ENCODE results near the gene PYCR2.
"Not testable (repeated sequence)": the region's sequence is repeated elsewhere in the genome, so short reads cannot be mapped to it uniquely, and the experiment has no call there.

PYCR2 gene

GRCh38 chr1:225890346-225891228, 33.5 kb downstream of the PYCR2 start:
- no peak for DNase-seq (ENCODE audit: low spot score)

- DNase-seq (ENCODE audit: low spot score): no peak
Observed at GRCh38 chr1:225889743-225890142, 34.3 kb downstream of the PYCR2 start.

- DNase-seq (ENCODE audit: low spot score): no peak
Observed at GRCh38 chr1:225888898-225889601, 35.0 kb downstream of the PYCR2 start, which contains the start of gene LEFTY1. Gene LEFTY1 (minus strand): TSS chr1:225889146. CDS start chr1:225889066, 80 bp downstream.

GRCh38 chr1:225888289-225888897, 35.7 kb downstream of the PYCR2 start:
- no peak for DNase-seq (ENCODE audit: low spot score)

GRCh38 chr1:225887554-225888288, 36.3 kb downstream of the PYCR2 start:
- not testable (repeated sequence) for DNase-seq (ENCODE audit: low spot score)

GRCh38 chr1:225887030-225887314, 37.1 kb downstream of the PYCR2 start:
- no peak for DNase-seq (ENCODE audit: low spot score)

GRCh38 chr1:225886159-225887029, 37.7 kb downstream of the PYCR2 start:
- no peak for DNase-seq (ENCODE audit: low spot score)

GRCh38 chr1:225885336-225885735, 38.7 kb downstream of the PYCR2 start:
- DNase-seq (ENCODE audit: low spot score): no peak

GRCh38 chr1:225883616-225884265, 40.3 kb downstream of the PYCR2 start:
- no peak for DNase-seq (ENCODE audit: low spot score)

GRCh38 chr1:225882694-225883615, 41.1 kb downstream of the PYCR2 start:
- no peak for DNase-seq (ENCODE audit: low spot score)

- peak; percentile 74 for DNase-seq (ENCODE audit: low spot score)
Observed at GRCh38 chr1:225881959-225882693, 41.9 kb downstream of the PYCR2 start, which contains the start of gene TMEM63A. Gene TMEM63A (minus strand): TSS chr1:225882380. CDS start chr1:225877580, 4,800 bp downstream.

GRCh38 chr1:225881081-225881958, 42.7 kb downstream of the PYCR2 start:
- no peak for DNase-seq (ENCODE audit: low spot score)

GRCh38 chr1:225880636-225881035, 43.4 kb downstream of the PYCR2 start:
- DNase-seq (ENCODE audit: low spot score): no peak

GRCh38 chr1:225880222-225880588, 43.8 kb downstream of the PYCR2 start:
- no peak for DNase-seq (ENCODE audit: low spot score)

- peak; percentile 24 for DNase-seq (ENCODE audit: low spot score)
Observed at GRCh38 chr1:225879521-225880221, 44.4 kb downstream of the PYCR2 start.

- DNase-seq (ENCODE audit: low spot score): no peak
Observed at GRCh38 chr1:225878282-225878681, 45.8 kb downstream of the PYCR2 start.

GRCh38 chr1:225877580-225877979, 46.5 kb downstream of the PYCR2 start:
- peak; percentile 36 for DNase-seq (ENCODE audit: low spot score)

Data from hematopoietic multipotent progenitor cell treated with erythropoietin and hydrocortisone succinate and interleukin-3 and kit ligand, for 17 days (in vitro differentiated cells).